Measurements from ENCODE around the gene MED26. TPM values are rescaled to one million over a fixed set of nuclear protein-coding genes. Genes with fewer than 3 reads are reported as not detected.
A peak's percentile ranks its signal among the peaks of the same experiment; 100 is the strongest.

The MED26 gene
- total and polyA plus RNA-seq, 2 of the 8 experiments (the other 6 are each of a cell fraction or from before 2014, with no cell fraction given) = 5.3 to 10.7 TPM

DNA sequence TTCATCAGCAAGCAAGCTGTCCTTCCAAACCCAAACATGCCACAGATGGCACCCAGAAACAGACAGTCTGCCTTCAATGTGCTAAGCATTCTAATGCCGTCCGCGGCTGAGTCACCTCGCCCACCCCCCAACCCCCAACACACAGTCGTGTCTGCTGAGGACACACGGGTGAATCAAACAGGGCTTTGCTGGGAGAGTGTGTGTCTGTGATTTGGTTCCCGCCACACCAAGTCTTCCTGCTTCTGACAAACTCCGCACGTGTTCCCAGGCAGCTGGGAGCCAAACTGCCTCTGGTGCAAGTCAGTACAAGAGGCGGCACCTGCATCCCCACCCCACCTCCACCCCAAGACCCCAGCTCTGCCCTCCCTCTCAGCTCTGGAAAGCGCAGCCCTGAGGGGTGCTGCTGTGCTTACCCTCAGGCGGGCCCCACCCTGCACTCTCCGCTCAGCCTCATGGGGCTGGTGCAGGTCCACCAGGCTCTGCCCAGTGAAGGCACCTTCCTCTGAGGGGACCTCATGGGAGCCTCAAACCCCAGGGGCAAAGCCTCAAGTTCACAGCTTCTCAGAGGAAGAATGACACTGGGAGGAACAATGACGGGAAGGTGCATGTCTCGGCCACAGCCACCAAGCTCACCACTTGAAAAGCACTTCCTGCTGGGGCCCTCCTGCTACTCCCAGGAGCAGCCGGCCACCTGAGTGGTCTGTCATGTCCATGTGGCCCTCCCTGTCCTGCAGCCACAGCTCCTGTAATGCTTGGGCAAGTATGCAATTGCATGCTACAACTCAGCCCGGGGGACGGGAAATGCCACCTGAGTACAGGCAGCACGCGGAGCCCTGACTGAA lies 40.8 kb downstream of the MED26 start:
- Histone ChIP-seq H3K27me3 (replicated peaks in 1 of 4; ENCODE audit: control insufficient read depth in 3 of 4, extremely low read depth in 1 of 4, insufficient read depth in 3 of 4, low read length in 3 of 4) (no peaks in the 10 kb centered on the region), H3K79me1 (ENCODE audit: low read depth, low read length) (peaks cover 44% of the 10 kb centered on the region), H3K79me2 (ENCODE audit: control insufficient read depth in 1 of 2, insufficient read depth in 2 of 2, low read length in 2 of 2) (peaks cover 13 to 95% of the 10 kb centered on the region in 2 experiments; a peak in 3 of 4 replicates), H3K36me3 (ENCODE audit: control insufficient read depth in 2 of 4, insufficient read depth in 4 of 4, low read length in 3 of 4) (no peaks in the 10 kb centered on the region), H3K23me2 (ENCODE audit: low read depth, low read length) (no peaks in the 10 kb centered on the region), H2AFZ (ENCODE audit: low read length) (no peak overlapping the region), H2BK12ac (ENCODE audit: low read depth, low read length) (no peak overlapping the region), H3K4me1 (replicated peaks in 1 of 4; ENCODE audit: control insufficient read depth in 3 of 4, insufficient read depth in 4 of 4, low read length in 3 of 4) (peaks cover 10 to 50% (median 31%) of the 10 kb centered on the region in 4 experiments), H3K4me2 (ENCODE audit: insufficient read depth in 1 of 2, low read depth in 2 of 2, low read length in 2 of 2) (peak overlapping the region; percentile 28 to 30; a peak in 3 of 4 replicates), H3K18ac (ENCODE audit: extremely low read depth, low read length) (peak overlapping the region; percentile 34), H4K91ac (replicated peaks; ENCODE audit: insufficient read length, low read length) (no peak overlapping the region), H3K4ac (replicated peaks; ENCODE audit: insufficient read length, low read depth, low read length) (no peak overlapping the region), H3K4me3 (ENCODE audit: extremely low read depth in 1 of 4, insufficient read depth in 2 of 4, low read depth in 3 of 4, low read length in 4 of 4) (no peak overlapping the region), H2BK20ac (ENCODE audit: low read length) (no peak overlapping the region; the same call in 1 of the 2 replicates), H2BK15ac (ENCODE audit: low read length) (no peak overlapping the region), H3K14ac (ENCODE audit: insufficient read length) (no peak overlapping the region), H2AK5ac (ENCODE audit: low read depth, low read length) (no peak overlapping the region), H3K27ac (ENCODE audit: low read depth, low read length) (no peak overlapping the region), H4K8ac (ENCODE audit: extremely low read depth, insufficient read depth, low read length) (no peak overlapping the region), H4K20me1 (replicated peaks in 1 of 2; ENCODE audit: control insufficient read depth in 1 of 2, insufficient read depth in 2 of 2, low read length in 2 of 2) (peaks cover 36 to 47% of the 10 kb centered on the region in 2 experiments), H4K5ac (ENCODE audit: insufficient read length, low read depth, low read length) (no peak overlapping the region), H3K9me3 (ENCODE audit: insufficient read depth in 2 of 2, low read depth in 1 of 2, low read length in 1 of 2) (no peaks in the 10 kb centered on the region), H2BK5ac (ENCODE audit: low read depth, low read length) (peak overlapping the region; percentile 58; the same call in 1 of the 2 replicates), H3K23ac (ENCODE audit: insufficient read length) (no peak overlapping the region), H3K9ac (replicated peaks in 1 of 4; ENCODE audit: extremely low read depth in 1 of 4, low read depth in 3 of 4, low read length in 3 of 4) (0 out of 7 replicates have a peak overlapping the region, but pooled peaks of 1 of the 4 experiments have one; percentile 19), H2BK120ac (replicated peaks; ENCODE audit: low read depth, low read length) (no peak overlapping the region), H3K56ac (replicated peaks; ENCODE audit: insufficient read length, low read depth, low read length) (no peak overlapping the region)
- 68% methylated on average over 19 of the region's 20 CpGs; no CpG with 5 or more reads in 1 of the 2 experiments for WGBS, 2 experiments (ENCODE audit: extremely low coverage in 1 of 2, insufficient coverage in 1 of 2, insufficient read length in 1 of 2, insufficient replicate concordance in 2 of 2, low coverage in 1 of 2, low lambda C conversion rate in 2 of 2, missing lambda C conversion rate in 1 of 2)
- DNase-seq (ENCODE audit: low read depth in 1 of 2, low spot score in 2 of 2) (no peak), FAIRE-seq (no peak)
- TF ChIP-seq CBX8 (IDR thresholded peaks at IDR 0.05; ENCODE audit: borderline replicate concordance, low read depth, low read length) = no peak
- TF ChIP-seq ASH2L (IDR thresholded peaks at IDR 0.05; ENCODE audit: low read length) = no peak
- TF ChIP-seq RAD21 (IDR thresholded peaks at IDR 0.05 in 1 of 2, conservative IDR thresholded peaks at IDR 0.05 in 1 of 2; ENCODE audit: low read depth in 2 of 2, low read length in 2 of 2) = no peak
- no peak for TF ChIP-seq CHD2 (IDR thresholded peaks at IDR 0.05; ENCODE audit: low read length)
- TF ChIP-seq SIRT6 (IDR thresholded peaks at IDR 0.05; ENCODE audit: low read length) = no peak
- ChIA-PET CTCF (ENCODE audit: partially characterized antibody) (interaction anchor here (0.6 to 1.7 kb wide), 7 partner anchors 11 to 805 kb away, joined by 3 to 6 read pairs (median 4); no protein-coding TSS in a partner anchor), POLR2A (ENCODE audit: partially characterized antibody) (interaction anchor here (0.7 to 1.8 kb wide), 5 partner anchors 9 to 40 kb away, joined by 3 to 9 read pairs (median 3); partner anchors contain the start of gene SLC35E1)

All from H1 (cell line).